COLO829 (cell line): ENCODE results near the gene RSU1.

Experiments used
- DNase-seq: peaks from one replicate; pipeline ENCODE4 v3.0.0; 2012; ENCODE audit warnings: low spot score

The RSU1 gene

DNA sequence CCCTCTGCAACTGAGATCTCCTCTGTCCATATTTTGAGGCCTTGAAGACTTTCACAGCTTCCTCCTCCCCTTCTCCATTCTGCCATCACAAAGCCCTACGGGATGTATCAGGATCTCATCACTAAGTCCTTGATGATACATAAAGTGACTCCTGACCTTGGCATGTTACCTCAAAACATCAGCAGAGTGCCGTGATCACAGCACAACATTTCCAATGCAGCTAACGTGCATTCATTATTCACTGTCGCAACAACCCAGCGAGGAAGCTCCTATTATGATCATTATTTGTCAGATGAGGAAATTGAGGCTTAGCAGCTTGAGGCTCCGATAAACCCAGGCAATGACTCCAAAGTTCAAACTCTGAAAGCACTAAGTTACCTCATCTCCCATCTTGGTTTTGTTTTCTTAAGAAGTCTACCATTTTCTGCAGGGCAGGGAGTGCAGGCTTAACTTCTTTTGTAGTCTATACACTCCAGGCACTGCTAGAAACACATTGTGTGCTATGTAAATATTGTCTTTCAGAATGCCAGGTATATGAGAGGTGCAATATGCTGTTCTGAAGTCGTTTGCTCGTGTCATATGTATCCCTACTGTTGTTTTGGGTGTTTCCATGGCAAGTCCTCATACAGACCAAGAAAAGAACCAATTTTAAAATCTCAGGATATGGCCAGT lies 215.0 kb downstream of the RSU1 start:
- no peak for DNase-seq

DNA sequence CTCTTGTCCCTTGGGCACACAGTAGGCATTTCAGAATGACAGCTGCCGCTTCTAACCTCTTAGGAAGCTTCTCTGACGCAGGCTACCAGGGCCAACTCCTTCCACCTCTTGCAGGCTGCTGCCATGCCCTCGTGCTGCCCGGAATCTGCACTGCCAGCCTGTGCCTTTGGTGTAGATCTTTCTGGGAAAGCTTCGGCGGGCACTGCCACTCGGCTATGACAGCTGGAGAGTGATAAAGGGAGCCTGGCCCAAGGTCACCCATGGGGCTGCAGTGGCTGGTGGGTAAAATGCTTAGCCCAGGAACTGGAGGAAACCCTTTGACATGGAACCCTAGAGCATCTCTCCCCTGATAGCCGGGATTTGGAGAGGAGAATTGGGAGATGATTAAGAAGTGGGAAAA lies 217.6 kb downstream of the RSU1 start:
- DNase-seq, result no peak

DNA sequence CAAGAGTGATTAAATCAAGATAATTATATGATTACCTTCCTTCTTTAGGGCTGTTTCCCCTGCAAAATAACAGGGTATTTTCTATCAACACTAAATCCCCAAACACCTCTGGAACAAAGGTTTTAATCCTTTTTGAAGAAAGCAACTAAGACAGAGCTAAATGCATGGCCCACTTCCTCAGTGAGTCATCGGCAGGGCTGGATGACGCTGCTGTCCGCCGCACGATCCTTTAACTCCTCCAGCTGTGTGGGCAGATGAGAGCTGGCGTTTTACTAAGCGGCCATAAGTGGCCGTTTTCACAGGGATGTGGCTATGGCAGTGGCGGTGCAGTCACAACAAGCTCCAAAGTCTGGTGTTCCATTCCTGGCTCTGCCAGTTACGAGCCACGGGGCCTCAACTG lies 219.6 kb downstream of the RSU1 start:
- DNase-seq, result no peak

DNA sequence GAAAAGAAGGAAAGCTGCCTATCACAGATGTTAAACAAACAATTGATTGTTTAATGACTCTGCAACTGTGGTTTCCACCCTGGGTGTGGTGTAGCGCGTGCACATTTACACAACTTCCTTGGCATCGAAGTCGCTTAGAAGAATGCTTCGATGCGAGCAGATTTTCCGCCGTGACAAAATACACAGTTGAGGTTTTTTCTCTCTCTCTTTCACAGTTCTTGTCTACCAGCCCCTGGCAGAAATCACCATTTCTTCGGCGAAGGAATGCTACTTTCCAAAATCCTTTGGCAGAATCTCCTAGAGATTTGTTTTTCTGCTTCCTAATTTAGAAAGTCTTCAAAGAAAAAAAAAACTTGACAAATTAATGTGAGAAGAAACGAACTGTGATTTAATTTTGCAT lies 224.8 kb downstream of the RSU1 start:
- DNase-seq, result no peak

DNA sequence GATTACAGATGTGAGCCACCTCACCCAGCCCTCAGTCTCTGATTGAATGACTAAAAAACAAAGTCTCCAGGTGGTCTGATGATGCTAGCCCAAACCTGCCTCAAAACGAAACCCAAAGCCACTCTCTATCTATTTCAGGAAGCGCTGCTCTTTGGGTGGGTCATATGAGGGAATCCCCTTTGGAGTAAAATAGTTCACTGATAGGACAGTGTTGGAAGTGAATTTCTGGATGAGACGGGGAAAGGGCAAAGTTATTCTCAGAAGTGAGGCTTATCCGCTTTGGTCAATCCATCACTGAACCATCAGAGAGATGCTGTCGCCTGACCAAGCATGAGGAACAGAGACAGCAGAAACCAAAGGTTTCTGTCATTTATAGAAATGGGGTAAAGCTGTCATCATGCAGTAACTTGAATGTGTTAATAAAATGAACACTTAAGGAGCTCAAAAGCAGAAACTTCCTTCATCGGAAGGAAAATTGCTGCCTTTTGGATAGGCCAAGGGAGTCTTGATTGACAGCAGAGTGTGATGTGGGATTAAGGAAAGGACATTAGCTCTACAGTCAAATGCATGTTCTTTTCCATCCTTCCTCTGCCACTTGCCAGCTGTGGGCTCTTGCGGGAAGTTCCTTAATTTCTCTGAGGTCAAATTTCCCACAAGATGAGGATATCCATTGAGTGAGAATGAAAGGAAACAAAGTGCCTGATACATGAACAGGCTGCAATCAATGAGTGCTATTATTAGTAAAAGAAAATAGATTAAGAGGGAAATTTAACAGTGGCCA lies 230.7 kb downstream of the RSU1 start:
- no peak for DNase-seq

DNA sequence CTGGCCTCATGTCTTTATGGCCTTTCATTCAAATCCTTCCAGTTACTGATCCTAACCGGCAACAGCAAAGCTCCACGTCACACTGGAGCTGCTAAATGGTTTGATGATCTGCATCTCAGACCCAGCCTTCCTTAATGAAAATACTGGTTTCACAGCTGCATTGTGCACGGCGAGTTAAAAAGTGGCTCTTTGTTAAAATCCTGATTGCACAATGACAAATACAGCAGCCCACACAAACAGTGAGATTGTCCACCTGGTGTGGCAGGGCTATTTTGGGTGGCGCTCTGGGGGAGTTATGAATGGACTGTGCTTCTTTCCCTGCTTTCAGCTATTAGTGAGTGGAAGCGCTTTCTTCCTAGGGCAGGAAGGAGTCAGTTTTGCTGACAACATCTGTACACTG lies 232.1 kb downstream of the RSU1 start:
- DNase-seq, result peak; percentile 21

DNA sequence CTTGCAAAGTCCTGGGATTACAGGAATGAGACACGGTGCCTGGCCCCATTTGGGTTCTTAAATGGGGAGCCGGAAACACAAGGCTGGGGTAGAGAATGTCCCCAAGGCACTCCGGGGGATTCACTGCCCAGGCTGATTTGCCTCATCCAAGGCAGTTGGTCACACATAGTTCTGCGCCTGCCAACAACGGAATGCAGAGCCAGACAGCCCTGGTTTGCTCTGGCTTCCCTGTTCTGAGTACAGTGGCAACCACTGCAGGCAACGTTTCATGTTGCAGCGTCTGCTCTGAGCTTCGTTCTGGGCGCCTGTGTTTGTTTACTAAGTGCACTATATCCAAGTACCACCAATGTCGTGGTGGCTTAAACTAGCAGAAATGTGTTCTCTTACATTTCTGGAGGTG lies 233.8 kb downstream of the RSU1 start:
- no peak for DNase-seq

DNA sequence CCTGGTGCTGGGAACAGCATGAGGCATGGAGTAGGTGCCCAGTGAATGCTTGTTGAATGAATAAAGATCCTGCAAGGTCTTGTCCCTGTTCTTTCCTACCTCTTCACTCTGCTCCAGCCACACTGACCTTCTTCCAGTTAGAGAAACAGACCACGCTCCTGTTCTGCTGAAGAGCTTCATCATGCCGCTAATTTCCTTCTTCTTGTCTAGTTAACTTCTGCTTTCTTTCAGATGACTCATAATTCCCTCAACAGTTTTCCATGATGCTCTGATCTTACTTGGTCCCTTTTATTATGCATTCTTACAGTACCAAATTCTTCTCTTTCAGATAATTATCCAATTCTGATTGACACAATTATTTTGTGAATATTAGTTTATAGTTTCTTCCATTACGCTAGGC lies 236.0 kb downstream of the RSU1 start:
- no peak for DNase-seq

DNA sequence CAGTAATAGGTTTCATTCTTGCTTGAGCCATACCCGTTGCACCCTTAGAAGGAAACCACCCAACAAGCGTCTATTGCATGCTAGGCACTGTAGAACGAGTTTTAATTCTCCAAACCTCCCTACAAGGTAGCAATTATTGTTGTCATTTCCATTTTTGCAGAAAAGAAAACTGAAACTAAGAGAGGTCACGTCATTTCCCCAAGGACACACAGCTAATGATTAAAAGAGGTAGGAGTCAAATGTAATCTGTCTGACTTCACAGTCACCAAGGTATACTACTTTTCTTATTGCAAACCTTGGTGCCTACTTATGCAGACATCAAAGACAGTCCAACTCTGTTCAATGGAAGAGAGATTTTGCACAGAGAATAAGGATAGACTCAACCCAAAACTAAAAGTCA lies 246.5 kb downstream of the RSU1 start:
- no peak for DNase-seq

DNA sequence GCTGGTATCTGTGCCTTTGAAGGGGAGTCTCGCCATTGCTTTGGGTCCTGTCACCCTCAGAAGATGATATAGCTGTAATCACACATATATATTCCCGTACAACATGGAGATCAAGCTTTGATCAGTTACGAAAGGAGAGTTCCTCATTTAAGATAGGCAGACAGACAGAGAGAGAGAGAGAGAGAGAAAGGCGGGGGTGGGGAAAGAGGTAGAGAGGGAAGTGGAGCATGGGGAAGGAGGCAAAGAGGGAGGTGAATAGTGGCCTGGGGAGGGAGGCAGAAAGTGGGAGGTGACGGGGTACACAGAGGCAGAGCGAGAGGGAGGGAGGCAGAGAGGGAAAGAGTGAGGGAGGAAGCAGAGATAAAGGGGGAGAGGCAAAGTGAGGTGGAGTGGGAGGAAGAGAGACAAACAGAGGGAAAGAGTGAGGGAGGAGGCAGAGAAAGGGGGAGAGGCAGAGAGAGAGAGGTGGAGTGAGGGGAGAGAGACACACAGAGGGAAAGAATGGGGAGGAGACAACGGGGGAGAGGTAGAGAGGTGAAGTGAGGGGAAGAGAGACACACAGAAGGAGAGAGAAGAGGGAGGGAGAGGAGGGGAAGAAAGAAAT lies 250.9 kb downstream of the RSU1 start:
- no peak for DNase-seq

DNA sequence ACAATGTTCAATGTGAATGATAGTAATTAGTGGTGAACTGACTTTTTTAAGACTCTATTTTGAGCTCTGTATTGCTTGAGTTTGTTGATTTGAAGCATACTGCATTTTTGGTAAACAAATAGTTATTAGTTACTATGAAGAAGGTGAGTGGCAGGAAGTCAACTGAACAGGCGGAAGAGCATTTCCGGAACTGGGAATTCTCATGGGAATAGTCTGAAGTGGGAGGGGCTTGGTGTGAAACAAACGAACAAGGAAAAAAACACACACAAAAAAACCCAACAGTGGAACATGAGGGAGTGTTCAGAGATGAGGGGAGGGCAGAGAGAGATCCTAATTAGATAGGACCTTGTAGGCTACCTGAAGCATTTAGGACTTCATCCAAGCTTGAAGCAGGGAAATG lies 251.6 kb downstream of the RSU1 start:
- peak; percentile 17 for DNase-seq

DNA sequence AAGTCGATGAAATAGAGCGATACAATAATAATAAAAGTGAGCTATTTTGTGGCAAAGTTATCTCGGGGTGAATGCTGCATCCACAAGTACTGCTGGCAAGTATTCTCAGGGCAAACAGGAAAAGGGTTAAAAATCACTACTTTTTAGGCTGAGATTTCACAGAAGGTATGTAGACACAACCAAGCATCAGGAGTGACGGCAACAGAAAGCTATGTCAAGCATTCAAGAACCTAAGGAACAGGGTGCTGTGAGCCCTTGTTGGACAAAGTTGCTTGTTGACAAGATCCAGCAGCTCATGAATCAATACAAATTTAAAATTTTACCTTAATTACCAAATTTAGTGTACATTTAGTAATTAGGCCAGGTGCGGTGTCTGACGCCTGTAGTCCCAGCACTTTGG lies 254.3 kb downstream of the RSU1 start:
- no peak for DNase-seq

DNA sequence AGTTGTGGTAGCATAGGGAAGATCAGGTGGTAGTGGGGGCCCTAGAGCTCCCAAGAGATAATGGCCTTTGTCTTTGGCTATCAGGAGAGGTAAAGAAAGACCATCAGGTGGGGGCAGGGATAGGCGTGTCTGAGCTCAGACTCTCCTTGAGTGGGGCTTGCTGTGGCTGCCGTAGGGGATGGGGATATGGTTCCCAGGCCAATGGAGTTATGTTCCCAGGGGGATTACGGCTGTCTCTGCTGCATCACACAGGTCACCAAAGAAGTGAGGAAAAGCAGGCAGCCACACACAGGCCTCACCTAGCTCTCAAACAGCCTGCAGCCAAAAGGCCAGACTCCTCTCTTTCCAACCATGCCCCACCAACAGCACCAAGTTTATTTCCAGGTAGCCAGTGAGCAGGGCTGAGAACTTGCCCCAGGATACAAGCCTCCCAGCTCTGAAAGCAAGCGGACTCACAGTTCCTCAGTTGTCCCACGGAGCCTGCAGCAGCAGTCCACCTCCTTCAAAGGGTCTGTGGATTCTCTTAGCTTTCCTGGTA lies 257.9 kb downstream of the RSU1 start:
- no peak for DNase-seq

DNA sequence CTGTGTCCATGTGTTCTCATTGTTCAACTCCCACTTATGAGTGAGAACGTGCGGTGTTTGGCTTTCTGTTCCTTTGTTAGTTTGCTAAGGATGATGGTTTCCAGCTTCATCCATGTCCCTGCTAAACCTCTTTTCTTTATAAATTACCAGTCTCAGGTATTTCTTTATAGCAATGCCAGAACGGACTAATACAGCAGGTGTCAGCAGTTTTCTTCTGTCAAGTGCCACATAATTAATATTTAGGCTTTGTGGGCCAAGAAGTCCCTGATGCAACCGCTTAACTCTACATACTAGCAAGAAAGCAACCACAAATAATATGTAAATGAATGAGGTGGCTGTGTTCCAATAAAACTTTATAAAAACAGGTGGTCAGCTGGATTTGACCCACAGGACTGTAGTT lies 269.3 kb downstream of the RSU1 start:
- DNase-seq, result no peak

DNA sequence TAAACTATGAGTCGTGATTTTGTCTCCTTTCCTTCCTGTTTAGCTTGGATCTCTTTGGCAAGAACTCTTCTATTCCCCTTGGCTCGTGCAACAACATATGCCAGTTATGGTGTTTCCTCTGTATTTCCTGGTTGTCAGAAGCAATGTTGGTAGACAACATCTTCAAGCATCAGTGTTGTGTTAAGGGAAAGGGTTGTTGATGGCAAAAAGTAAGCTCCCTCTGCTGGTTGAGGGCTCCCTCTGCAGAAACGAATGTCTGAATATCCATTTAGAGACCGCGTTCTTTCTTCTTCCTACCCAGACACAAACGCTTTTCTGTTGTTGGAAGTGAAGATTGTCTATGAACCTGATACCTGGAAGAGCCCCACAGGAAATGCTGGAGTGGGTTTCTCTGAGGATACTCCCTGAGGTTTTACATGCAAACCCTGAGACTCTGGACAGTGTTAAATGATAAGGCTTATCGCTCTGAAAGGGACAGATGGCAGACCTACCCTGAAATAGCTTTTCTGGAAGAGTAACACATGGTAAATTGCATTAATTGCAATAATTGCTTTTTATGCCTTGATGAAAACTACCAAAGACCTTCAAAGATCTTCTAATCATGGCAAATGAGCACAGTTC lies 272.0 kb downstream of the RSU1 start:
- peak; percentile 56 for DNase-seq

DNA sequence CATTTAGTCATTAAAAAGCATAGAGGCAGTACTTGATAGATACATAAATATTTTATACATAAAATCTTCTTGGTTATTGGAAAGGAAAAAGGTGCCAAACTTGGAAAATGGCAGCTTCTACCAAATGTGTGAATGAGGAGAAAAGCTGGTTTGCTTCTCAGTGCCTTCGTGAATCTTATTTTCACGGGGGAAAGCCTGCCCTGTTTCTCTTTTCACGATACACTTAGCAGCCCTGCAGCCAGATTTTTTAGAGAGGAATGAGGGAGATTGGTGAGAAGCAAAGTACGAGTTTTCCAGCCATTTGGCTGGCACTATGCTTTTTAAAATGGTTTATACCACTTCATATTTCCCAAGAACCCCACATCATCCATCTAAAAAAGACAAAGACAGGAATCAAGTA lies 272.6 kb downstream of the RSU1 start:
- DNase-seq, result no peak

DNA sequence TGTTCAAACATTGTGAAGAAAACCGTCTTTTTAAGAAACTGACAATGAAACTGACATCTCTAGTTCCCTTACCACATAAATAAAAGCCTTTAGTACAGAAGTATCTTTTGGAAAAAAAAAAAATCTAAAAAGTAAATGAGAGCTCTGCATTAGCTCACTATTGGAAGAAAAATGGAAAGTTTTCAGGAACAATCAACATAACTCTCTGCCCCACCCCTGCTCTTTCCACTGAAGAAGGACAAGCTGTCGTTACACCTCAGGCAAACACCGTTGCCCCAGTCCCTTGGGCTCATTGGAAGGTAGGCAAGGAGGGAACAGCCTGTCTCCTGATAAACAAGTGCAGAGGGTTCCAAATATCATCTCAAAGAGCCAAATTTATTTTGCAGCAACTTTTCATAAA lies 273.1 kb downstream of the RSU1 start:
- no peak for DNase-seq
